22Rv1 (cell line): Measurements from ENCODE around the gene STXBP5.

ENCODE experiments used
- H3K27ac ChIP-seq: fragments of 450-650 bp; 2 replicates; pipeline ENCODE4 v1.5.1; 2017
- ZFX ChIP-seq: fragments of 450-650 bp; IDR thresholded peaks from 2 replicates; pipeline ENCODE4 v1.6.1; 2017; ENCODE audit warnings: antibody characterized with exemption, borderline replicate concordance
- TF ChIP-seq, protein P1 (sequence below): fragments of 450-650 bp; IDR thresholded peaks from 2 replicates; pipeline ENCODE4 v1.5.1; 2017; ENCODE audit warnings: mild to moderate bottlenecking

STXBP5 gene

DNA sequence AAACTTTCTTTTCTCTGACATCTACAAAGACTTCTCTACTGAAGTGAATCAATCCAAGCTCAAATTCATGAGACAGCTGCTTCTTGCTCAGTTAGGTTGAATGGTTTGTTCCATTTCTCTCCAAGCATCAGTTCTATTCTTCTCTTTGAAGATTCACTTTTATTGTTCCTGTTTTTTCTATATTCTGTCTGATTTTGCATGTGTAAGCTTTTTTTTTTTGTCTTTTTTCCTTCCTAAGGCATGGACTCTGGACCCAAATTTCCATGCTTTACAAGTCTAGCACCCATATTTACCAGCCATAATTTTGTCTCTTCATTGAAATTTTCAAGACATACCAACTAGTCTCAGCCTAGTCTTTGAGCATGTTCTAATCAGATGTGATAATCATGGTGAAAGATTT is 25.9 kb upstream of the STXBP5 start:
- TF ChIP-seq ZFX = no peak
- TF ChIP-seq, protein P1, sequence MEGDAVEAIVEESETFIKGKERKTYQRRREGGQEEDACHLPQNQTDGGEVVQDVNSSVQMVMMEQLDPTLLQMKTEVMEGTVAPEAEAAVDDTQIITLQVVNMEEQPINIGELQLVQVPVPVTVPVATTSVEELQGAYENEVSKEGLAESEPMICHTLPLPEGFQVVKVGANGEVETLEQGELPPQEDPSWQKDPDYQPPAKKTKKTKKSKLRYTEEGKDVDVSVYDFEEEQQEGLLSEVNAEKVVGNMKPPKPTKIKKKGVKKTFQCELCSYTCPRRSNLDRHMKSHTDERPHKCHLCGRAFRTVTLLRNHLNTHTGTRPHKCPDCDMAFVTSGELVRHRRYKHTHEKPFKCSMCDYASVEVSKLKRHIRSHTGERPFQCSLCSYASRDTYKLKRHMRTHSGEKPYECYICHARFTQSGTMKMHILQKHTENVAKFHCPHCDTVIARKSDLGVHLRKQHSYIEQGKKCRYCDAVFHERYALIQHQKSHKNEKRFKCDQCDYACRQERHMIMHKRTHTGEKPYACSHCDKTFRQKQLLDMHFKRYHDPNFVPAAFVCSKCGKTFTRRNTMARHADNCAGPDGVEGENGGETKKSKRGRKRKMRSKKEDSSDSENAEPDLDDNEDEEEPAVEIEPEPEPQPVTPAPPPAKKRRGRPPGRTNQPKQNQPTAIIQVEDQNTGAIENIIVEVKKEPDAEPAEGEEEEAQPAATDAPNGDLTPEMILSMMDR = no peak
- no peak overlapping the region; the same call in 1 of the 2 replicates for H3K27ac ChIP-seq

DNA sequence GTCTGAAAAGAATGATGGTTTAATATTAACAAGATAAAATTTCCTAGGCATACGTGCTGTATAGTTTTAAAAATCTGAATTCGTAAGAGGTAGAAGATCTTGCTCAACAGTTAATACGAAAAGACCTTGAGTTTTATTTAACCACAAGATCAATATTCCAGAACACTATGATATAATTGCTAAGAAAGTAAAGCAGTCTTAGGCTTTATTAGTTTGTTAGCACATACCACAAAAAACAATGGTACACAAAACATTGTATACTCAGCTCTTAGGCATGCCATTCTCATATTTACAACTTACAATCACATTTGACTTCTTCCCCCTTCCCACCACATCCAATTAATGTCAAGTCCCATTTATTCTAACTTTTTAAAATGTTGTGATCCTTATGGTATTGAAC is 24.4 kb upstream of the STXBP5 start:
- TF ChIP-seq ZFX = no peak
- TF ChIP-seq, protein P1 = no peak
- H3K27ac ChIP-seq = peak overlapping the region; percentile 59

DNA sequence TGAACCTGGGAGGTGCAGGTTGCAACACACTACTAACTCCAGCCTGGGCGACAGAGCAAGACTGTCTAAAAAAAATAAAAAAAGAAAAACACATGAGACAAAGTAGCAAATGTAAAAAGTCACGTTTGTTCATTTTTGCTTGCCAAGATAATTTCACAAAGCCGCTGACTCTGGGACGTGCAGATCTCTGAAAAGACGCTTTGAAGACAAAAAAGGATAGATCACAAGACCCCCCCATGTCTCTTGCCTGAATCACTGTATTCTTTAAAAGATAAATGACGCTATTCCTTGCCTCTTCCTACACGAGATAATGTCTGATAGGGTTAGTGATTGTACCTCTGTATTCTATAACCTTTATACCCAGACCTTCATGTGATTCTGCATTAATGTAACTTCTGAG is 23.3 kb upstream of the STXBP5 start:
- no peak for TF ChIP-seq ZFX
- TF ChIP-seq, protein P1 = no peak
- H3K27ac ChIP-seq = peak overlapping the region; percentile 59; the same call in 1 of the 2 replicates

DNA sequence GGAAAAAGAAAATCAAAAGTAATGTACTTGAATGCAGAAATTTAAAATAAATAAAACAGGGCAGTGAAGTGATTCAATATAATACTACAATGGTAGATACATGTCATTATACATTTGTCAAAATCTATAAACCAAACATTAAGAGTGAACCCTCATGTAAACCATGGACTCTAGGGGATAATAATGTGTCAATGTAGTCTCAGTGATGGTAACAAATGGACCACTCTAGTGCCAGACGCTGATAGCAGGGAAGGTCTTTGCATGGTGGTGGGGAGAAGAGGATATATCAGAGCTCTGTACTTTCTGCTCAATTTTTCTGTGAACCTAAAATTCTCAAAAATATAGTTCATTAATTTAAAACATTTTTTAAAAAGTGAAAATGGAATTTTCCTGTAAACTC is 19.8 kb upstream of the STXBP5 start:
- TF ChIP-seq ZFX = no peak
- TF ChIP-seq, protein P1 = no peak
- H3K27ac ChIP-seq = no peak overlapping the region

DNA sequence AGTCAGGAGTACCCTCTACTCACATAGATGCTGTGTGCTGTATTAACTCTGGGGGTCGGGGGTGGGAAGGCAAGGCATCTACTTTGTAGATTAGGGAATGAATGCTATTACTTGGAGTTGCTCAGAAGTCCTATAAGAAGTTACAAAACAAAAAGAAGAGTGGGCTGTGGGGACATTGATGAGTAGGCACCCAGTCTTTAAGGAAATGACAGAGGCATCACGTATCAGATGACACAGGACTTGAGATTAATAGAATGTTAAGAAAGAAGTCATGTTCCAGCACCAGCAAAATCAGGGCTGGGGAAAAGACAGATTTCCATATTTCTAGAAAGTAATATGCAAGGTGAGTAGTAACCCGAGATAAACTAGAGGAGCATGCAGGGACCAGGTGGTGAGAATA is 19.0 kb upstream of the STXBP5 start:
- TF ChIP-seq, protein P1 = no peak
- TF ChIP-seq ZFX = no peak
- H3K27ac ChIP-seq = no peak overlapping the region

DNA sequence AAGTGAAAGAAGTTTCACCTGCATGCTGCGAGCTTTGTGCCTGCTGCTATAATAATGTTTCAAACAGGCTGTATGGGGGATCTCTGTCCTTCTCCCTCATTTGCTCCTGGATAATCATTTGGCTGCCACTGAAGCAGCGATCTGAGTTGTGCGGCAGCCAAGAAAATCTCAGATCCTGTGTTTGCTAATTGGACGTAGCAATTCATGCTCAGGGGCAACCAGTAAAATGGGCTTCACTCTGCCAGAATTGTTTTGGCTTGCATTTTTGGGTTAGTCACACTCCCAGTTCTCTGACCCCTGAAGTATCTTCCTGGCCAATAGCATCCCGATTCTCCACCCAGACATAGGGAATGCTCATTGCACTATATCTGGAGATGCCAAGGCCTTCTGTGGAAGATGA is 13.7 kb upstream of the STXBP5 start:
- TF ChIP-seq ZFX = no peak
- TF ChIP-seq, protein P1 = no peak
- H3K27ac ChIP-seq = no peak overlapping the region

DNA sequence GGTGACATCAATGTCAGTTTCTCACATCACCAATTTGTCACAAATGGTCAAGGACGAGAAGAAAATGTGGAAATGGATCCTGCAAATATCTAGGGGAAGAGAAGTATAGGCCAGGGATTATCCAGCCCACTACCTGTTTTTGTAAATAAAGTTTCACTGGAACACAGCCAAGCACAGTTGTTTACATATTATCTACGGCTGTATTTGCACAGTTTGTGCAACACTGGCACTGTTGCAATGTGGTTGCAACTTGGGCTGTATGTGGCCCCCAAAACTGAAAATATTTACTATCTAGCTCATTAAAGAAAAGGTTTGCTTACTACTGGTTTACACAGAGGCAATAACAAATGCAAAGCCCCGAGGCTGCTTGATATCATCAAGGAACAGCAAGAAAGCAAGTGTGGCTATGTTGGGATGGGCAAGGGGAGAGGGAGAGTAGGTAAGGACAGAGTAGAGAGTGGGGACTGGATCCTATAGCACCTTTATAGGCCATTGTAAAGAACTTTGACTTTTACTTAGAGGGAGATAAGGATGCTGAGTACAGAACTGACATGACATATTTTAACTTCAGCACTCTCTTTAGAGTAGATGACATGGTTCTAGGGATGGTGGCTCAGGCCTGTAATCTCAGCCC is 11.8 kb upstream of the STXBP5 start:
- TF ChIP-seq ZFX = no peak
- TF ChIP-seq, protein P1 = no peak
- H3K27ac ChIP-seq = peak overlapping the region; percentile 37; the same call in 1 of the 2 replicates
